ENCODE measurements around the gene GREB1. TPM values are rescaled to one million over a fixed set of nuclear protein-coding genes. Genes with fewer than 3 reads are reported as not detected.

The GREB1 gene
- total RNA-seq, 4 donors from 2014 or later = 8.1 to 74.3 (median 26.7) TPM

- TF ChIP-seq EP300 (IDR thresholded peaks at IDR 0.05) (no peak), POLR2A (IDR thresholded peaks at IDR 0.05) (no peak), CTCF (IDR thresholded peaks at IDR 0.05) (no peak)
- H3K27me3 ChIP-seq = no peaks in the 10 kb centered on the region
- H3K4me3 ChIP-seq = no peak overlapping the region
- WGBS, 2 donors = 70 to 72% methylated on average over 20 of the region's 20 CpGs
- no peaks in the 10 kb centered on the region for H3K4me1 ChIP-seq
- H3K27ac ChIP-seq = no peak overlapping the region
- H3K36me3 ChIP-seq = no peaks in the 10 kb centered on the region
- H3K9me3 ChIP-seq = no peaks in the 10 kb centered on the region
- DNase-seq (ENCODE audit: low spot score in 2 of 2) = no peak
Observed at GRCh38 chr2:11556101-11556806, 22.4 kb downstream of the GREB1 start.

GRCh38 chr2:11558214-11558886 is 24.5 kb downstream of the GREB1 start:
- Histone ChIP-seq H3K4me3 (no peak overlapping the region), H3K36me3 (peaks cover 0 to 7% (median 0%) of the 10 kb centered on the region in 3 donors), H3K4me1 (no peaks in the 10 kb centered on the region), H3K27me3 (no peaks in the 10 kb centered on the region), H3K27ac (no peak overlapping the region), H3K9me3 (no peaks in the 10 kb centered on the region)
- 72 to 84% methylated on average over 10 of the region's 10 CpGs for WGBS, 2 donors
- DNase-seq (ENCODE audit: low spot score in 2 of 2) = no peak
- no peak for TF ChIP-seq EP300 (IDR thresholded peaks at IDR 0.05)
- no peak for TF ChIP-seq CTCF (IDR thresholded peaks at IDR 0.05)
- TF ChIP-seq POLR2A (IDR thresholded peaks at IDR 0.05) = no peak

GRCh38 chr2:11559066-11559785 is 25.4 kb downstream of the GREB1 start:
- TF ChIP-seq POLR2A (IDR thresholded peaks at IDR 0.05) (no peak), CTCF (IDR thresholded peaks at IDR 0.05) (no peak), EP300 (IDR thresholded peaks at IDR 0.05) (no peak)
- Histone ChIP-seq H3K27me3 (no peaks in the 10 kb centered on the region), H3K9me3 (no peaks in the 10 kb centered on the region), H3K4me3 (no peak overlapping the region), H3K36me3 (peaks cover 0 to 7% (median 0%) of the 10 kb centered on the region in 3 donors), H3K4me1 (no peaks in the 10 kb centered on the region), H3K27ac (no peak overlapping the region)
- 73 to 79% methylated on average over 18 of the region's 18 CpGs for WGBS, 2 donors
- DNase-seq (ENCODE audit: low spot score in 2 of 2) = no peak

- H3K36me3 ChIP-seq = peaks cover 0 to 7% (median 0%) of the 10 kb centered on the region in 3 donors
- 71 to 72% methylated on average over 7 of the region's 7 CpGs for WGBS, 2 donors
- H3K4me3 ChIP-seq = no peak overlapping the region
- no peak overlapping the region for H3K27ac ChIP-seq
- no peaks in the 10 kb centered on the region for H3K27me3 ChIP-seq
- no peak for DNase-seq (ENCODE audit: low spot score in 2 of 2)
- H3K4me1 ChIP-seq = no peaks in the 10 kb centered on the region
- no peaks in the 10 kb centered on the region for H3K9me3 ChIP-seq
- TF ChIP-seq POLR2A (IDR thresholded peaks at IDR 0.05) = no peak
- TF ChIP-seq EP300 (IDR thresholded peaks at IDR 0.05) = no peak
- TF ChIP-seq CTCF (IDR thresholded peaks at IDR 0.05) = no peak
Observed at GRCh38 chr2:11559786-11560155, 25.9 kb downstream of the GREB1 start.

GRCh38 chr2:11560806-11561205 is 27.0 kb downstream of the GREB1 start:
- H3K27ac ChIP-seq = no peak overlapping the region
- DNase-seq (ENCODE audit: low spot score in 2 of 2) = no peak

More at GRCh38 chr2:11560806-11561205, 27.0 kb downstream of the GREB1 start:
- Histone ChIP-seq H3K36me3 (peaks cover 0 to 7% (median 0%) of the 10 kb centered on the region in 3 donors), H3K9me3 (no peaks in the 10 kb centered on the region), H3K27me3 (no peaks in the 10 kb centered on the region), H3K4me1 (no peaks in the 10 kb centered on the region), H3K4me3 (no peak overlapping the region)
- TF ChIP-seq EP300 (IDR thresholded peaks at IDR 0.05) = no peak
- no peak for TF ChIP-seq CTCF (IDR thresholded peaks at IDR 0.05)
- TF ChIP-seq POLR2A (IDR thresholded peaks at IDR 0.05) = no peak
- WGBS, 2 donors = 82 to 87% methylated on average over 3 of the region's 3 CpGs

Data from tibial nerve (tissue), 4 donors.